ENCODE results near the gene METTL25B. TPM values are rescaled to one million over a fixed set of nuclear protein-coding genes. Genes with fewer than 3 reads are reported as not detected.

Gene METTL25B
- total and polyA plus RNA-seq, 10 of the 15 experiments (the other 5 are each of a cell fraction or from before 2014, with no cell fraction given) = 5.9 to 25.2 (median 13.5) TPM

DNA sequence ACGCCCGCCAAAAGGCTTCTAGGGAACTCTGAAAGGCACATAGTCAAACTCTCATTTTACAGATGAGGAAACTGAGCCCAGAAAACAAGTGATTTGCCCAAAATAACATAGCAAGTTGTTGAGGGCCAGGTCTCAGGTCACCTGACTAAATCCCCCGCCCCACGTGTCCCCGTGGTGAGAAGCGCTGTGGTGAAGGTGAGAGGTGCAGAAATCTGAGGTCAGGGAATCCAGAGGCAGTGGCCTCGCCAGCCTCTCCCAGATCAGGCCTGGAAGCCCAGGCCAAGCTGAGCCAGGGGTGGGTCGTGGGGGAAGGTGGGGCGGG is 18.1 kb downstream of the METTL25B start (continued):
- TF ChIP-seq, protein P1, sequence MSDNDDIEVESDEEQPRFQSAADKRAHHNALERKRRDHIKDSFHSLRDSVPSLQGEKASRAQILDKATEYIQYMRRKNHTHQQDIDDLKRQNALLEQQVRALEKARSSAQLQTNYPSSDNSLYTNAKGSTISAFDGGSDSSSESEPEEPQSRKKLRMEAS (IDR thresholded peaks at IDR 0.05; ENCODE audit: low read depth, low read length) = no peak
- no peak for TF ChIP-seq JUNB (IDR thresholded peaks at IDR 0.05)
- no peak for TF ChIP-seq TBL1XR1 (IDR thresholded peaks at IDR 0.05; ENCODE audit: low read depth, low read length)
- no peak for TF ChIP-seq SMAD1 (IDR thresholded peaks at IDR 0.05; ENCODE audit: low read depth, partially characterized antibody)
- TF ChIP-seq NBN (IDR thresholded peaks at IDR 0.05) = no peak
- TF ChIP-seq STAT3 (IDR thresholded peaks at IDR 0.05; ENCODE audit: low read depth, low read length) = no peak
- no peak for TF ChIP-seq ZNF384 (IDR thresholded peaks at IDR 0.05; ENCODE audit: borderline replicate concordance, low read depth, low read length)
- no peak for TF ChIP-seq RUNX3 (IDR thresholded peaks at IDR 0.05; ENCODE audit: low read length)
- TF ChIP-seq BMI1 (IDR thresholded peaks at IDR 0.05; ENCODE audit: borderline replicate concordance) = no peak
- TF ChIP-seq ZBED1 (IDR thresholded peaks at IDR 0.05; ENCODE audit: borderline replicate concordance) = no peak
- no peak for TF ChIP-seq EED (IDR thresholded peaks at IDR 0.05; ENCODE audit: low read depth)
- TF ChIP-seq, protein P2, sequence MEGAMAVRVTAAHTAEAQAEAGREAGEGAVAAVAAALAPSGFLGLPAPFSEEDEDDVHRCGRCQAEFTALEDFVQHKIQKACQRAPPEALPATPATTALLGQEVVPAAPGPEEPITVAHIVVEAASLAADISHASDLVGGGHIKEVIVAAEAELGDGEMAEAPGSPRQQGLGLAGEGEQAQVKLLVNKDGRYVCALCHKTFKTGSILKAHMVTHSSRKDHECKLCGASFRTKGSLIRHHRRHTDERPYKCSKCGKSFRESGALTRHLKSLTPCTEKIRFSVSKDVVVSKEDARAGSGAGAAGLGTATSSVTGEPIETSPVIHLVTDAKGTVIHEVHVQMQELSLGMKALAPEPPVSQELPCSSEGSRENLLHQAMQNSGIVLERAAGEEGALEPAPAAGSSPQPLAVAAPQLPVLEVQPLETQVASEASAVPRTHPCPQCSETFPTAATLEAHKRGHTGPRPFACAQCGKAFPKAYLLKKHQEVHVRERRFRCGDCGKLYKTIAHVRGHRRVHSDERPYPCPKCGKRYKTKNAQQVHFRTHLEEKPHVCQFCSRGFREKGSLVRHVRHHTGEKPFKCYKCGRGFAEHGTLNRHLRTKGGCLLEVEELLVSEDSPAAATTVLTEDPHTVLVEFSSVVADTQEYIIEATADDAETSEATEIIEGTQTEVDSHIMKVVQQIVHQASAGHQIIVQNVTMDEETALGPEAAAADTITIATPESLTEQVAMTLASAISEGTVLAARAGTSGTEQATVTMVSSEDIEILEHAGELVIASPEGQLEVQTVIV (IDR thresholded peaks at IDR 0.05; ENCODE audit: borderline replicate concordance, partially characterized antibody) = no peak

Measured in GM12878 (cell line).